GM23338 (cell line): ENCODE measurements around the gene SPATS2. TPM values are rescaled to one million over a fixed set of nuclear protein-coding genes. Genes with fewer than 3 reads are reported as not detected.
"Not testable (repeated sequence)": the region's sequence is repeated elsewhere in the genome, so short reads cannot be mapped to it uniquely, and the experiment has no call there.

Experiments used
- ATAC-seq: fragments of 200-7000 bp; cut with Tn5 transposase; 3 replicates; pipeline ENCODE4 v1.9.1; 2020
- DNase-seq: peaks from one replicate; pipeline ENCODE4 v3.0.0-alpha.2; 2015; ENCODE audit warnings: low spot score
- H2AFZ ChIP-seq: fragments of 200-600 bp; sonication (generic); 2 replicates; pipeline ENCODE4 v1.8.0; 2016; ENCODE audit warnings: antibody characterized with exemption, mild to moderate bottlenecking, moderate library complexity
- H3F3A ChIP-seq: fragments of 200-600 bp; sonication (generic); replicated peaks from 2 replicates; pipeline ENCODE4 v1.8.0; 2017; ENCODE audit warnings: antibody characterized with exemption, mixed run types, low read depth
- H3K27ac ChIP-seq: fragments of 200-600 bp; sonication (generic); 2 replicates; pipeline ENCODE4 v1.6.1; 2016; ENCODE audit warnings: low read depth
- H3K27me3 ChIP-seq: fragments of 200-600 bp; sonication (generic); 2 replicates; pipeline ENCODE4 v1.8.0; 2016; ENCODE audit warnings: mild to moderate bottlenecking, mixed run types, moderate library complexity; ENCODE audit not compliant: insufficient read depth
- H3K36me3 ChIP-seq: fragments of 200-600 bp; sonication (generic); 2 replicates; pipeline ENCODE4 v1.8.0; 2016; ENCODE audit warnings: mild to moderate bottlenecking; ENCODE audit not compliant: insufficient read depth
- H3K4me1 ChIP-seq: fragments of 200-600 bp; sonication (generic); 2 replicates; pipeline ENCODE4 v1.8.0; 2016; ENCODE audit warnings: mild to moderate bottlenecking, moderate library complexity; ENCODE audit not compliant: insufficient read depth
- H3K4me2 ChIP-seq: fragments of 200-600 bp; sonication (generic); 2 replicates; pipeline ENCODE4 v1.7.1; 2017; ENCODE audit warnings: mixed run types
- H3K4me3 ChIP-seq: fragments of 200-600 bp; sonication (generic); 2 replicates; pipeline ENCODE4 v1.6.1; 2016; ENCODE audit warnings: mixed run types
- H3K79me2 ChIP-seq: fragments of 200-600 bp; sonication (generic); replicated peaks from 2 replicates; pipeline ENCODE4 v1.8.0; 2017; ENCODE audit warnings: mild to moderate bottlenecking; ENCODE audit not compliant: insufficient read depth
- H3K9me2 ChIP-seq: fragments of 200-600 bp; sonication (generic); 2 replicates; pipeline ENCODE4 v1.8.0; 2017; ENCODE audit not compliant: insufficient read depth
- H4K20me1 ChIP-seq: fragments of 200-600 bp; sonication (generic); replicated peaks from 2 replicates; pipeline ENCODE4 v1.8.0; 2017; ENCODE audit warnings: mild to moderate bottlenecking; ENCODE audit not compliant: insufficient read depth
- H3K27ac Mint-ChIP-seq: 2 replicates; pipeline ENCODE4 v1.8.0; 2020; ENCODE audit warnings: inconsistent platforms, mild to moderate bottlenecking, moderate library complexity, mixed read lengths
- H3K27me3 Mint-ChIP-seq: 3 replicates; pipeline ENCODE4 v1.8.0; 2022; ENCODE audit warnings: low read depth, mild to moderate bottlenecking, moderate library complexity, mixed read lengths, inconsistent platforms; ENCODE audit not compliant: insufficient read depth, poor library complexity
- H3K36me3 Mint-ChIP-seq: 3 replicates; pipeline ENCODE4 v1.8.0; 2021; ENCODE audit warnings: low read depth, mild to moderate bottlenecking, inconsistent platforms, moderate library complexity, mixed read lengths
- H3K4me1 Mint-ChIP-seq: 3 replicates; pipeline ENCODE4 v1.8.0; 2020; ENCODE audit warnings: mild to moderate bottlenecking, inconsistent platforms, mixed read lengths
- H3K4me3 Mint-ChIP-seq: 3 replicates; pipeline ENCODE4 v1.8.0; 2021; ENCODE audit warnings: moderate library complexity, mild to moderate bottlenecking, inconsistent platforms, mixed read lengths
- H3K9me3 Mint-ChIP-seq: 3 replicates; pipeline ENCODE4 v1.8.0; 2020; ENCODE audit warnings: moderate library complexity, mild to moderate bottlenecking, inconsistent platforms, mixed read lengths
- CREB1 ChIP-seq: fragments of 250-450 bp; sonication (Bioruptor Pico); IDR thresholded peaks from 2 replicates; pipeline ENCODE4 v1.5.0; 2020; ENCODE audit warnings: low read depth, mild to moderate bottlenecking, moderate library complexity
- CTCF ChIP-seq, 2 experiments: fragments of 200-600 bp in 1 of 2; sonication (generic) in 1 of 2; conservative IDR thresholded peaks; 2 replicates each; pipeline versions ENCODE4 v1.5.1 to v1.6.1; 2016 to 2017; ENCODE audit warnings: antibody characterized with exemption in 2 of 2, low read depth in 2 of 2, mild to moderate bottlenecking in 2 of 2, moderate library complexity in 1 of 2
- EZH2 ChIP-seq: fragments of 200-600 bp; sonication (generic); IDR thresholded peaks from one replicate; pipeline ENCODE4 v1.8.0; 2017; ENCODE audit warnings: antibody characterized with exemption, mild to moderate bottlenecking, low read depth; ENCODE audit not compliant: unreplicated experiment
- NANOG ChIP-seq: IDR thresholded peaks from 2 replicates; pipeline ENCODE4 v1.6.1; 2016; ENCODE audit warnings: antibody characterized with exemption, borderline replicate concordance
- POLR2AphosphoS5 ChIP-seq: IDR thresholded peaks from 2 replicates; pipeline ENCODE4 v1.6.1; 2016; ENCODE audit warnings: antibody characterized with exemption, low read depth
- polyA plus RNA-seq: library from polyadenylated mRNA; unstranded; fragments of >200 nt; fragmentation: Nextera tagmentation; extraction: Ambion mirVana; gene quantifications from 2 replicates; pipeline ENCODE4 v1.2.1, GENCODE V29; 2016
- total RNA-seq: library from RNA; depleted of rRNA; stranded (reverse); fragments of >200 nt; shearing (Covaris generic); gene quantifications from 2 replicates; pipeline ENCODE4 v1.2.3, GENCODE V29; 2014
- TF ChIP-seq, protein P1 (sequence below): IDR thresholded peaks from 2 replicates; pipeline ENCODE4 v1.6.1; 2016; ENCODE audit warnings: antibody characterized with exemption
- TF ChIP-seq, protein P2 (sequence below): fragments of 250-450 bp; sonication (Bioruptor Pico); IDR thresholded peaks from 2 replicates; pipeline ENCODE4 v1.5.0; 2020; ENCODE audit warnings: mild to moderate bottlenecking, moderate library complexity

Gene SPATS2
- total and polyA plus RNA-seq, 2 experiments from 2014 or later = 20.6 to 61.0 TPM

- H2AFZ ChIP-seq, H3K4me3 Mint-ChIP-seq, H3K4me3 ChIP-seq, H3K27ac ChIP-seq, DNase-seq, H3K79me2 ChIP-seq, H3K27ac Mint-ChIP-seq, H3K9me2 ChIP-seq, H3K9me3 Mint-ChIP-seq, ATAC-seq, H3K36me3 ChIP-seq, H3K4me2 ChIP-seq: not testable (repeated sequence)
- Histone ChIP-seq H3K27me3 (peaks cover 78% of the 10 kb centered on the region), H3K4me1 (peaks cover 23% of the 10 kb centered on the region), H4K20me1 (peaks cover 14% of the 10 kb centered on the region), H3F3A (peaks cover 31% of the 10 kb centered on the region)
- H3K36me3 Mint-ChIP-seq = peaks cover 22% of the 10 kb centered on the region
- TF ChIP-seq EZH2 = peak; percentile 44
- H3K4me1 Mint-ChIP-seq = peaks cover 43% of the 10 kb centered on the region
- peaks cover 80% of the 10 kb centered on the region for H3K27me3 Mint-ChIP-seq
Measured at GRCh38 chr12:49333778-49334177, 33.5 kb upstream of the SPATS2 start.

GRCh38 chr12:49334226-49334625, 33.0 kb upstream of the SPATS2 start:
- no peak overlapping the region for H3K27ac ChIP-seq
- H3K79me2 ChIP-seq = no peaks in the 10 kb centered on the region
- peaks cover 31% of the 10 kb centered on the region for H3F3A ChIP-seq
- no peak for DNase-seq
- H3K4me1 ChIP-seq = peaks cover 27% of the 10 kb centered on the region
- no peaks in the 10 kb centered on the region for H3K36me3 ChIP-seq
- peaks cover 84% of the 10 kb centered on the region for H3K27me3 Mint-ChIP-seq
- no peak overlapping the region for H3K4me2 ChIP-seq
- no peak overlapping the region for H2AFZ ChIP-seq
- H3K36me3 Mint-ChIP-seq = peaks cover 18% of the 10 kb centered on the region
- no peak overlapping the region for H3K27ac Mint-ChIP-seq
- H3K4me3 Mint-ChIP-seq = 0 out of 3 replicates have a peak overlapping the region, but pooled peaks have one; percentile 2
- peak; percentile 0 for TF ChIP-seq EZH2
- TF ChIP-seq CREB1 (CRISPR knock-in tag) = no peak
- TF ChIP-seq, protein P1, sequence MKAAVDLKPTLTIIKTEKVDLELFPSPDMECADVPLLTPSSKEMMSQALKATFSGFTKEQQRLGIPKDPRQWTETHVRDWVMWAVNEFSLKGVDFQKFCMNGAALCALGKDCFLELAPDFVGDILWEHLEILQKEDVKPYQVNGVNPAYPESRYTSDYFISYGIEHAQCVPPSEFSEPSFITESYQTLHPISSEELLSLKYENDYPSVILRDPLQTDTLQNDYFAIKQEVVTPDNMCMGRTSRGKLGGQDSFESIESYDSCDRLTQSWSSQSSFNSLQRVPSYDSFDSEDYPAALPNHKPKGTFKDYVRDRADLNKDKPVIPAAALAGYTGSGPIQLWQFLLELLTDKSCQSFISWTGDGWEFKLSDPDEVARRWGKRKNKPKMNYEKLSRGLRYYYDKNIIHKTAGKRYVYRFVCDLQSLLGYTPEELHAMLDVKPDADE = no peak
- no peak for TF ChIP-seq CTCF (conservative IDR thresholded peaks at IDR 0.05; ENCODE audit: low read depth in 2 of 2)
- TF ChIP-seq POLR2AphosphoS5 = no peak
- TF ChIP-seq NANOG = no peak
- TF ChIP-seq, protein P2, sequence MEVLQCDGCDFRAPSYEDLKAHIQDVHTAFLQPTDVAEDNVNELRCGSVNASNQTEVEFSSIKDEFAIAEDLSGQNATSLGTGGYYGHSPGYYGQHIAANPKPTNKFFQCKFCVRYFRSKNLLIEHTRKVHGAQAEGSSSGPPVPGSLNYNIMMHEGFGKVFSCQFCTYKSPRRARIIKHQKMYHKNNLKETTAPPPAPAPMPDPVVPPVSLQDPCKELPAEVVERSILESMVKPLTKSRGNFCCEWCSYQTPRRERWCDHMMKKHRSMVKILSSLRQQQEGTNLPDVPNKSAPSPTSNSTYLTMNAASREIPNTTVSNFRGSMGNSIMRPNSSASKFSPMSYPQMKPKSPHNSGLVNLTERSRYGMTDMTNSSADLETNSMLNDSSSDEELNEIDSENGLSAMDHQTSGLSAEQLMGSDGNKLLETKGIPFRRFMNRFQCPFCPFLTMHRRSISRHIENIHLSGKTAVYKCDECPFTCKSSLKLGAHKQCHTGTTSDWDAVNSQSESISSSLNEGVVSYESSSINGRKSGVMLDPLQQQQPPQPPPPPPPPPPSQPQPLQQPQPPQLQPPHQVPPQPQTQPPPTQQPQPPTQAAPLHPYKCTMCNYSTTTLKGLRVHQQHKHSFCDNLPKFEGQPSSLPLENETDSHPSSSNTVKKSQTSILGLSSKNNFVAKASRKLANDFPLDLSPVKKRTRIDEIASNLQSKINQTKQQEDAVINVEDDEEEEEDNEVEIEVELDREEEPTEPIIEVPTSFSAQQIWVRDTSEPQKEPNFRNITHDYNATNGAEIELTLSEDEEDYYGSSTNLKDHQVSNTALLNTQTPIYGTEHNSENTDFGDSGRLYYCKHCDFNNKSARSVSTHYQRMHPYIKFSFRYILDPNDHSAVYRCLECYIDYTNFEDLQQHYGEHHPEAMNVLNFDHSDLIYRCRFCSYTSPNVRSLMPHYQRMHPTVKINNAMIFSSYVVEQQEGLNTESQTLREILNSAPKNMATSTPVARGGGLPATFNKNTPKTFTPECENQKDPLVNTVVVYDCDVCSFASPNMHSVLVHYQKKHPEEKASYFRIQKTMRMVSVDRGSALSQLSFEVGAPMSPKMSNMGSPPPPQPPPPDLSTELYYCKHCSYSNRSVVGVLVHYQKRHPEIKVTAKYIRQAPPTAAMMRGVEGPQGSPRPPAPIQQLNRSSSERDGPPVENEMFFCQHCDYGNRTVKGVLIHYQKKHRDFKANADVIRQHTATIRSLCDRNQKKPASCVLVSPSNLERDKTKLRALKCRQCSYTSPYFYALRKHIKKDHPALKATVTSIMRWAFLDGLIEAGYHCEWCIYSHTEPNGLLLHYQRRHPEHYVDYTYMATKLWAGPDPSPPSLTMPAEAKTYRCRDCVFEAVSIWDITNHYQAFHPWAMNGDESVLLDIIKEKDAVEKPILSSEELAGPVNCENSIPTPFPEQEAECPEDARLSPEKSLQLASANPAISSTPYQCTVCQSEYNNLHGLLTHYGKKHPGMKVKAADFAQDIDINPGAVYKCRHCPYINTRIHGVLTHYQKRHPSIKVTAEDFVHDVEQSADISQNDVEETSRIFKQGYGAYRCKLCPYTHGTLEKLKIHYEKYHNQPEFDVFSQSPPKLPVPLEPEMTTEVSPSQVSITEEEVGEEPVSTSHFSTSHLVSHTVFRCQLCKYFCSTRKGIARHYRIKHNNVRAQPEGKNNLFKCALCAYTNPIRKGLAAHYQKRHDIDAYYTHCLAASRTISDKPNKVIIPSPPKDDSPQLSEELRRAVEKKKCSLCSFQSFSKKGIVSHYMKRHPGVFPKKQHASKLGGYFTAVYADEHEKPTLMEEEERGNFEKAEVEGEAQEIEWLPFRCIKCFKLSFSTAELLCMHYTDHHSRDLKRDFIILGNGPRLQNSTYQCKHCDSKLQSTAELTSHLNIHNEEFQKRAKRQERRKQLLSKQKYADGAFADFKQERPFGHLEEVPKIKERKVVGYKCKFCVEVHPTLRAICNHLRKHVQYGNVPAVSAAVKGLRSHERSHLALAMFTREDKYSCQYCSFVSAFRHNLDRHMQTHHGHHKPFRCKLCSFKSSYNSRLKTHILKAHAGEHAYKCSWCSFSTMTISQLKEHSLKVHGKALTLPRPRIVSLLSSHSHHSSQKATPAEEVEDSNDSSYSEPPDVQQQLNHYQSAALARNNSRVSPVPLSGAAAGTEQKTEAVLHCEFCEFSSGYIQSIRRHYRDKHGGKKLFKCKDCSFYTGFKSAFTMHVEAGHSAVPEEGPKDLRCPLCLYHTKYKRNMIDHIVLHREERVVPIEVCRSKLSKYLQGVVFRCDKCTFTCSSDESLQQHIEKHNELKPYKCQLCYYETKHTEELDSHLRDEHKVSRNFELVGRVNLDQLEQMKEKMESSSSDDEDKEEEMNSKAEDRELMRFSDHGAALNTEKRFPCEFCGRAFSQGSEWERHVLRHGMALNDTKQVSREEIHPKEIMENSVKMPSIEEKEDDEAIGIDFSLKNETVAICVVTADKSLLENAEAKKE (CRISPR knock-in tag) = no peak
- peaks cover 48% of the 10 kb centered on the region for H3K4me1 Mint-ChIP-seq
- no peak overlapping the region for H3K4me3 ChIP-seq
- peaks cover 14% of the 10 kb centered on the region for H4K20me1 ChIP-seq
- no peak for ATAC-seq
- peaks cover 83% of the 10 kb centered on the region for H3K27me3 ChIP-seq
- no peaks in the 10 kb centered on the region for H3K9me2 ChIP-seq
- peaks cover 5% of the 10 kb centered on the region; the same call in 2 of the 3 replicates for H3K9me3 Mint-ChIP-seq
